ENCODE results near the gene TCEAL2. TPM values are rescaled to one million over a fixed set of nuclear protein-coding genes. Genes with fewer than 3 reads are reported as not detected.

The TCEAL2 gene
- total RNA-seq, 1 experiment from 2014 or later, result not detected

Other genes with a start within 250 kb of the TCEAL2 start
- gene ZMAT1, start 193.7 kb upstream of the TCEAL2 start, total RNA-seq (2014; rRNA removed; shearing (Covaris generic); ENCODE audit: low replicate concordance), result 4.1 and 9.1 TPM in 2 replicates
- not detected in 2 replicates for gene TCEAL6, start 16.8 kb downstream of the TCEAL2 start, total RNA-seq (2014; rRNA removed; shearing (Covaris generic); ENCODE audit: low replicate concordance)
- gene BEX5, start 30.3 kb downstream of the TCEAL2 start, total RNA-seq (2014; rRNA removed; shearing (Covaris generic); ENCODE audit: low replicate concordance), result 8.4 and 10.2 TPM in 2 replicates
- gene TCP11X1, start 89.6 kb downstream of the TCEAL2 start, total RNA-seq (2014; rRNA removed; shearing (Covaris generic); ENCODE audit: low replicate concordance), result not detected in 2 replicates
- gene NXF2, start 121.5 kb downstream of the TCEAL2 start, total RNA-seq (2014; rRNA removed; shearing (Covaris generic); ENCODE audit: low replicate concordance), result not detected in 2 replicates

Measured in Karpas-422 (cell line).